Caco-2 (cell line): ENCODE measurements around the gene VAV2. TPM values are rescaled to one million over a fixed set of nuclear protein-coding genes. Genes with fewer than 3 reads are reported as not detected.

ENCODE experiments used
- BruUV-seq: library from RNA; stranded (reverse); fragments of 400-500 nt; replicated peaks from 2 replicates; lab custom pipeline; 2021; lab: Mats Ljungman, UMichigan
- CTCF ChIA-PET: fragments of 300-600 bp; sonication (Branson Sonifier 250); formaldehyde crosslinking; loops from one replicate; lab custom pipeline; 2022; ENCODE audit warnings: antibody characterized with exemption; lab: Charles Lee
- POLR2A ChIA-PET: fragments of 300-600 bp; sonication (Branson Sonifier 250); formaldehyde crosslinking; loops from one replicate; lab custom pipeline; 2022; ENCODE audit warnings: antibody characterized with exemption; lab: Charles Lee
- DNase-seq, 2 experiments: peaks; one replicate each; pipeline versions ENCODE4 v3.0.0 to v3.0.0-alpha.2; 2020 to 2022
- H3K27me3 ChIP-seq: replicated peaks from 2 replicates; pipeline ENCODE4 v1.6.0; 2011; ENCODE audit warnings: low read length; ENCODE audit not compliant: control insufficient read depth, insufficient read depth
- H3K36me3 ChIP-seq: 2 replicates; pipeline ENCODE4 v1.5.1; 2011; ENCODE audit warnings: low read length; ENCODE audit not compliant: control insufficient read depth, insufficient read depth
- H3K4me1 ChIP-seq: fragments of 250-450 bp; sonication (Bioruptor Pico); 2 replicates; pipeline ENCODE4 v1.5.1; 2020; ENCODE audit warnings: mild to moderate bottlenecking
- H3K4me3 ChIP-seq: 2 replicates; pipeline ENCODE4 v1.5.1; 2011; ENCODE audit warnings: low read depth, mild to moderate bottlenecking, control low read depth, low read length
- H3K9me3 ChIP-seq: fragments of 250-450 bp; sonication (Bioruptor Pico); 2 replicates; pipeline ENCODE4 v1.5.1; 2020; ENCODE audit warnings: mild to moderate bottlenecking, moderate library complexity
- H3K27ac Mint-ChIP-seq: one replicate; pipeline ENCODE4 v1.8.0; 2022; ENCODE audit warnings: mixed read lengths; ENCODE audit not compliant: unreplicated experiment
- H3K27me3 Mint-ChIP-seq: one replicate; pipeline ENCODE4 v1.8.0; 2022; ENCODE audit warnings: mixed read lengths; ENCODE audit not compliant: insufficient read depth, unreplicated experiment
- H3K36me3 Mint-ChIP-seq: one replicate; pipeline ENCODE4 v1.8.0; 2022; ENCODE audit warnings: mild to moderate bottlenecking, mixed read lengths; ENCODE audit not compliant: insufficient read depth, unreplicated experiment
- H3K4me1 Mint-ChIP-seq: one replicate; pipeline ENCODE4 v1.8.0; 2022; ENCODE audit warnings: low read depth, mixed read lengths; ENCODE audit not compliant: unreplicated experiment
- H3K4me3 Mint-ChIP-seq: one replicate; pipeline ENCODE4 v1.8.0; 2022; ENCODE audit warnings: mild to moderate bottlenecking, moderate library complexity, mixed read lengths; ENCODE audit not compliant: unreplicated experiment
- H3K9me3 Mint-ChIP-seq: one replicate; pipeline ENCODE4 v1.8.0; 2022; ENCODE audit warnings: mixed read lengths; ENCODE audit not compliant: unreplicated experiment
- intact Hi-C: fragments of 100-400 bp; cut with micrococcal nuclease; formaldehyde crosslinking; loops from one replicate; pipeline ENCODE4 v1.10.0; 2022; ENCODE audit not compliant: unreplicated experiment
- total RNA-seq: library from RNA; stranded (reverse); gene quantifications from 2 replicates; pipeline ENCODE4 v1.2.3, GENCODE V29; 2022
- TF ChIP-seq, protein P1 (sequence below), 2 experiments: fragments of 200-600 bp in 1 of 2; IDR thresholded peaks; 1 replicate in 1 of 2; 2 replicates in 1 of 2; pipeline versions ENCODE4 v1.5.1 to v1.8.0; 2011 to 2022; ENCODE audit warnings: antibody characterized with exemption in 1 of 2, control low read depth in 1 of 2, inconsistent platforms in 1 of 2, low read depth in 1 of 2, low read length in 1 of 2, mild to moderate bottlenecking in 1 of 2, moderate library complexity in 1 of 2; ENCODE audit not compliant: insufficient read depth in 1 of 2, severe bottlenecking in 1 of 2, unreplicated experiment in 1 of 2

The VAV2 gene
- total RNA-seq, 1 experiment from 2014 or later = 55.3 TPM

DNA sequence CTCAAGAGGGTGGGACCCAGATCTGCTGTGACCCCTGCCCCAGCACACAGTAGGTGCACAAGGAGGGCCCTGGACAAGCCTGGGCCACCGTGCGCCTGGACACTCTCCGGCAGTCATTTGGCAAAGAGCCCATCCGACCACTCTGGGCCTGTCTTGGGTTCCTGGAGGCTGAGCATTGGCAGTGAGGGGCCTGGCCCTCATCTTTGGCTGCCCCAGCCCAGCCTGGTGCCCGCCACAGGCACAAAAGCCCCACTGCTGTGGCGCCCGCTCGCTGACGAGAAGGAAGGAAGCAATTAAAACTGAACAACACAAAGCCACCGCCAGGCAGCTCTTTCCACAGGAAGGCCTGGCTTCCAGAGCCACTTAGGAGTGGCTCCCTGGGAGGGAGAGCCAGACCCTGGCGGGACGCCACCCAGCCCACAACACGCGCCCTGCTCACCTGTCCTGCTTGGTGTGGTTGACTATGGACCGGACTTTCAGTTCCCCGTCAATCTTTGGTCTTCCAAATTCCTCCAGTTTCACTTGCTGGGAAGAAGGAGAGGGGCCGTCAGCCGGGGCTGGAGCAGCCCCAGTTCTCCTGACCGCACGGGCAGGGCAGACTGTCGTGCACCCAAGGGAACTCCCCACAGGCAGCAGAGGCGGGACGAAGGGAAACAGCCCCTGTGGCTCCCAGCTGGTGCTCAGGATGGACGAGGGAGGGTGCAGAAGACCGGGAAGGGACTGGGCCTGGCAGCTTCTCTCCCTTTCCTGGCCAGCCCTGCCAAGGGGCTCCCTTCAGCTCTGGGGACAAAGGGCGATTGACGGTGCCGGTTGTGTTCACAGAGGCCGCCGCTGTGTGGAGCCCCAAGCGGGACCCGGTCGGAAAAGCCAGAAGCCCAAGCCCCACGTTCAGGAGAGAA lies 203.1 kb downstream of the VAV2 start:
- CTCF ChIA-PET = no interaction called here
- POLR2A ChIA-PET = interaction anchor here (0.5 kb wide), 1 partner anchor 234 kb away, joined by 6 read pairs; no protein-coding TSS in a partner anchor
- H3K9me3 Mint-ChIP-seq = no peaks in the 10 kb centered on the region
- H3K27ac Mint-ChIP-seq = peak overlapping the region; percentile 24
- peaks cover 44% of the 10 kb centered on the region for H3K36me3 Mint-ChIP-seq
- TF ChIP-seq, protein P1, sequence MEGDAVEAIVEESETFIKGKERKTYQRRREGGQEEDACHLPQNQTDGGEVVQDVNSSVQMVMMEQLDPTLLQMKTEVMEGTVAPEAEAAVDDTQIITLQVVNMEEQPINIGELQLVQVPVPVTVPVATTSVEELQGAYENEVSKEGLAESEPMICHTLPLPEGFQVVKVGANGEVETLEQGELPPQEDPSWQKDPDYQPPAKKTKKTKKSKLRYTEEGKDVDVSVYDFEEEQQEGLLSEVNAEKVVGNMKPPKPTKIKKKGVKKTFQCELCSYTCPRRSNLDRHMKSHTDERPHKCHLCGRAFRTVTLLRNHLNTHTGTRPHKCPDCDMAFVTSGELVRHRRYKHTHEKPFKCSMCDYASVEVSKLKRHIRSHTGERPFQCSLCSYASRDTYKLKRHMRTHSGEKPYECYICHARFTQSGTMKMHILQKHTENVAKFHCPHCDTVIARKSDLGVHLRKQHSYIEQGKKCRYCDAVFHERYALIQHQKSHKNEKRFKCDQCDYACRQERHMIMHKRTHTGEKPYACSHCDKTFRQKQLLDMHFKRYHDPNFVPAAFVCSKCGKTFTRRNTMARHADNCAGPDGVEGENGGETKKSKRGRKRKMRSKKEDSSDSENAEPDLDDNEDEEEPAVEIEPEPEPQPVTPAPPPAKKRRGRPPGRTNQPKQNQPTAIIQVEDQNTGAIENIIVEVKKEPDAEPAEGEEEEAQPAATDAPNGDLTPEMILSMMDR (IDR thresholded peaks at IDR 0.05; ENCODE audit: insufficient read depth in 1 of 2, low read depth in 1 of 2, low read length in 1 of 2, severe bottlenecking in 1 of 2, unreplicated experiment in 1 of 2) = no peak
- no TSS peak for BruUV-seq
- Histone ChIP-seq H3K27me3 (no peaks in the 10 kb centered on the region), H3K9me3 (no peaks in the 10 kb centered on the region), H3K4me3 (no peak overlapping the region), H3K4me1 (no peaks in the 10 kb centered on the region), H3K36me3 (peaks cover 4% of the 10 kb centered on the region)
- no peak overlapping the region for H3K4me3 Mint-ChIP-seq
- no peaks in the 10 kb centered on the region for H3K27me3 Mint-ChIP-seq
- intact Hi-C loops = no loop called here
- no peaks in the 10 kb centered on the region for H3K4me1 Mint-ChIP-seq
- no peak for DNase-seq

DNA sequence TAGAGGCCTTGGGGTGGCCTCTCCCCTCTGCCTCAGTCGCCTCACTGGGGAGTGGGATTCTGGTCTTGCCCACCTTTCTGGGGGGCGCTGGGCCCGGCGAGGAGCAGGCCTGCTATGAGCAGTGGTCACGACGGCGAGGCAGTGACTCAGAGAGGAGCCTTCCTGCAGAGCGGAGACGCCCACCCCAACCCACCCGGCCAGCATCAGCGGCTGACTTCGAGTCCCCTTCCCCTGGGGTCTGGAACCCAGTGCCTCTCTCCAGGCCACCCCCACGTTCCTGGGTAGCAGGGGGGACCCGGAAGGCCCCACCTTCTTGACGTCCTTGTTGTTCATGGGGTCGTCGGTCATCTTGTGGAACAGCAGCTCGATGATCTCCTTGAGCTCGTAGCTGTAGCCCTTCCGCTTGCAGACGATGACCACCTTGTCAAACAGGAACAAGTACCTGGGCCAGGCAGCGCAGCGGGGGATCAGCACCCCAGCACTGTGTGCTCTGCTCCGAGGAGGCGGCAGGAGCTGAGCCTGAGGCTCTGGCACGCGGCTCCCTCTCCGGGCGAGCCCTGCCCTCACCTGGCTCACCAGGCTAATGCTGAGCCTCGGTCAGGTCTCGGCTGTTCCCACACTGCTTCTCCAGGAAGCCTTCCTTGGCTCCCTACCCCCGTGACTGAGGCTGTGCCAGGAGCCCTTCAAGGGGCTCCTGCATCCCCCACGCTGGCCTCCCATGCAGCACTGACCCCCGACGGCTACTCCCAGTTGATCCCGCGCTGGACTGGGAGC lies 203.9 kb downstream of the VAV2 start:
- Mint-ChIP-seq H3K27me3 (no peaks in the 10 kb centered on the region), H3K36me3 (peaks cover 47% of the 10 kb centered on the region), H3K4me3 (no peak overlapping the region), H3K9me3 (no peaks in the 10 kb centered on the region), H3K27ac (peak overlapping the region; percentile 24), H3K4me1 (no peaks in the 10 kb centered on the region)
- Histone ChIP-seq H3K27me3 (no peaks in the 10 kb centered on the region), H3K36me3 (peaks cover 4% of the 10 kb centered on the region), H3K4me3 (no peak overlapping the region), H3K9me3 (no peaks in the 10 kb centered on the region), H3K4me1 (no peaks in the 10 kb centered on the region)
- no peak for DNase-seq
- BruUV-seq = no TSS peak
- CTCF ChIA-PET = interaction anchor here (0.6 to 1.1 kb wide), 2 partner anchors 8 to 45 kb away, joined by 3 to 6 read pairs; no protein-coding TSS in a partner anchor
- intact Hi-C loops = no loop called here
- TF ChIP-seq, protein P1 (IDR thresholded peaks at IDR 0.05; ENCODE audit: insufficient read depth in 1 of 2, low read depth in 1 of 2, low read length in 1 of 2, severe bottlenecking in 1 of 2, unreplicated experiment in 1 of 2) = no peak
- POLR2A ChIA-PET = no interaction called here

DNA sequence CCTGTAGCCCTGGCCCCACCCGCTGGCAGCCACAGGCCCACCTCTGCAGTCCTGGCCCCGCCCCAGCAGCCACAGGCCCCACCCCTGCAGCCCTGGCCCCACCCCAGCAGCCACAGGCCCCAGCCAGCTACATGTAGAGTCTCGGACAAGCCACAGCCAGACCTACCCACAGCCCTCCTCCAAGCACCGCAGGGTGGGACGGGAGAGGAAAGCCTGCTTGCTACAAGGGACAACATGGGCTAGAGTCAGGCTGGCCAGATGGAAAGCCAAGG lies 204.4 kb downstream of the VAV2 start:
- CTCF ChIA-PET = interaction anchor here (0.6 to 1.1 kb wide), 2 partner anchors 8 to 45 kb away, joined by 3 to 6 read pairs; no protein-coding TSS in a partner anchor

More for the DNA sequence above, 204.4 kb downstream of the VAV2 start:
- POLR2A ChIA-PET = no interaction called here
- Mint-ChIP-seq H3K9me3 (no peaks in the 10 kb centered on the region), H3K4me3 (no peak overlapping the region), H3K27ac (no peak overlapping the region), H3K4me1 (no peaks in the 10 kb centered on the region), H3K27me3 (no peaks in the 10 kb centered on the region), H3K36me3 (peaks cover 45% of the 10 kb centered on the region)
- H3K36me3 ChIP-seq = peaks cover 4% of the 10 kb centered on the region
- no peak overlapping the region for H3K4me3 ChIP-seq
- H3K9me3 ChIP-seq = no peaks in the 10 kb centered on the region
- DNase-seq = peak; percentile 26 to 57
- intact Hi-C loops = no loop called here
- no peaks in the 10 kb centered on the region for H3K27me3 ChIP-seq
- H3K4me1 ChIP-seq = peaks cover 4% of the 10 kb centered on the region
- no TSS peak for BruUV-seq
- TF ChIP-seq, protein P1 (IDR thresholded peaks at IDR 0.05; ENCODE audit: insufficient read depth in 1 of 2, low read depth in 1 of 2, low read length in 1 of 2, severe bottlenecking in 1 of 2, unreplicated experiment in 1 of 2) = no peak
